Measurements from ENCODE around the gene AGMAT. TPM values are rescaled to one million over a fixed set of nuclear protein-coding genes. Genes with fewer than 3 reads are reported as not detected.
"Not testable (repeated sequence)": the region's sequence is repeated elsewhere in the genome, so short reads cannot be mapped to it uniquely, and the experiment has no call there.

The AGMAT gene
- total RNA-seq, 1 donor from 2014 or later: 5.4 TPM

- no peak for DNase-seq (ENCODE audit: extremely low spot score, unreplicated experiment)
- TF ChIP-seq CTCF (conservative IDR thresholded peaks at IDR 0.05): no peak
- Mint-ChIP-seq H3K4me1 (ENCODE audit: unreplicated experiment) (peaks cover 22% of the 10 kb centered on the region), H3K4me3 (peak overlapping the region; percentile 97), H3K36me3 (no peaks in the 10 kb centered on the region), H3K9me3 (no peaks in the 10 kb centered on the region), H3K27ac (peak overlapping the region; percentile 97), H3K27me3 (no peaks in the 10 kb centered on the region)
Observed at GRCh38 chr1:15616373-15617172, 31.7 kb upstream of the AGMAT start.

GRCh38 chr1:15610167-15610566 lies 25.3 kb upstream of the AGMAT start:
- H3K9me3 Mint-ChIP-seq: no peaks in the 10 kb centered on the region
- no peak overlapping the region for H3K27ac Mint-ChIP-seq
- no peak for DNase-seq (ENCODE audit: extremely low spot score, unreplicated experiment)
- no peaks in the 10 kb centered on the region for H3K4me1 Mint-ChIP-seq (ENCODE audit: unreplicated experiment)
- no peak for TF ChIP-seq CTCF (conservative IDR thresholded peaks at IDR 0.05)
- H3K36me3 Mint-ChIP-seq: no peaks in the 10 kb centered on the region
- no peaks in the 10 kb centered on the region for H3K27me3 Mint-ChIP-seq
- no peak overlapping the region for H3K4me3 Mint-ChIP-seq

GRCh38 chr1:15609631-15610030 lies 24.8 kb upstream of the AGMAT start:
- DNase-seq (ENCODE audit: extremely low spot score, unreplicated experiment): no peak
- no peaks in the 10 kb centered on the region for H3K9me3 Mint-ChIP-seq
- no peak overlapping the region for H3K4me3 Mint-ChIP-seq
- no peak overlapping the region for H3K27ac Mint-ChIP-seq
- H3K27me3 Mint-ChIP-seq: no peaks in the 10 kb centered on the region
- H3K4me1 Mint-ChIP-seq (ENCODE audit: unreplicated experiment): no peaks in the 10 kb centered on the region
- no peaks in the 10 kb centered on the region for H3K36me3 Mint-ChIP-seq
- TF ChIP-seq CTCF (conservative IDR thresholded peaks at IDR 0.05): no peak

GRCh38 chr1:15605398-15606383 lies 20.8 kb upstream of the AGMAT start:
- no peak overlapping the region for H3K27ac Mint-ChIP-seq
- no peak for TF ChIP-seq CTCF (conservative IDR thresholded peaks at IDR 0.05)
- no peak for DNase-seq (ENCODE audit: extremely low spot score, unreplicated experiment)
- H3K27me3 Mint-ChIP-seq: no peaks in the 10 kb centered on the region
- H3K4me1 Mint-ChIP-seq (ENCODE audit: unreplicated experiment): peaks cover 14% of the 10 kb centered on the region
- H3K36me3 Mint-ChIP-seq: no peaks in the 10 kb centered on the region
- no peaks in the 10 kb centered on the region for H3K9me3 Mint-ChIP-seq
- H3K4me3 Mint-ChIP-seq: peak overlapping the region; percentile 36

GRCh38 chr1:15604400-15604799 lies 19.5 kb upstream of the AGMAT start:
- not testable (repeated sequence) for H3K36me3 Mint-ChIP-seq; DNase-seq (ENCODE audit: extremely low spot score, unreplicated experiment); H3K27ac Mint-ChIP-seq; H3K9me3 Mint-ChIP-seq; H3K27me3 Mint-ChIP-seq
- Mint-ChIP-seq H3K4me3 (peak overlapping the region; percentile 87), H3K4me1 (ENCODE audit: unreplicated experiment) (peaks cover 14% of the 10 kb centered on the region)

- not testable (repeated sequence) for DNase-seq (ENCODE audit: extremely low spot score, unreplicated experiment); H3K36me3 Mint-ChIP-seq; H3K9me3 Mint-ChIP-seq; H3K27me3 Mint-ChIP-seq
- peak overlapping the region; percentile 87 for H3K4me3 Mint-ChIP-seq
- H3K27ac Mint-ChIP-seq: peak overlapping the region; percentile 82
- H3K4me1 Mint-ChIP-seq (ENCODE audit: unreplicated experiment): peaks cover 14% of the 10 kb centered on the region
Observed at GRCh38 chr1:15603966-15604282, 19.1 kb upstream of the AGMAT start.

Data from type B pancreatic cell (in vitro differentiated cells).